Vagina (tissue), 2 donors: ENCODE measurements around the gene TRIM7. TPM values are rescaled to one million over a fixed set of nuclear protein-coding genes. Genes with fewer than 3 reads are reported as not detected.
A peak's percentile ranks its signal among the peaks of the same experiment; 100 is the strongest.
"Not testable (repeated sequence)": the region's sequence is repeated elsewhere in the genome, so short reads cannot be mapped to it uniquely, and the experiment has no call there.

Source experiments
- DNase-seq, 2 donors: peaks; one replicate each; pipeline ENCODE4 v3.0.0-alpha.2; 2017; ENCODE audit errors: extremely low spot score in 2 of 2
- H3K27ac ChIP-seq: fragments of 200-600 bp; sonication (generic); one replicate; pipeline ENCODE4 v1.5.1; 2019
- H3K27me3 ChIP-seq: fragments of 200-600 bp; sonication (generic); one replicate; pipeline ENCODE4 v1.5.1; 2019
- H3K36me3 ChIP-seq, 2 donors: fragments of 200-600 bp; sonication (generic); one replicate each; pipeline ENCODE4 v1.5.1; 2017 to 2019
- H3K4me1 ChIP-seq: fragments of 200-600 bp; sonication (generic); one replicate; pipeline ENCODE4 v1.5.1; 2019
- H3K4me3 ChIP-seq, 2 donors: fragments of 200-600 bp; sonication (generic); 1 replicate in 1 of 2; 2 replicates in 1 of 2; pipeline ENCODE4 v1.5.1; 2016 to 2019
- H3K9me3 ChIP-seq: fragments of 200-600 bp; sonication (generic); one replicate; pipeline ENCODE4 v1.5.1; 2019
- CTCF ChIP-seq, 3 experiments: fragments of 450-650 bp in 2 of 3; fragments of 200-600 bp in 1 of 3; sonication (generic) in 1 of 3; IDR thresholded peaks; one replicate each; pipeline ENCODE4 v1.5.1; 2017 to 2019; ENCODE audit warnings: antibody characterized with exemption in 3 of 3, mild to moderate bottlenecking in 2 of 3, moderate library complexity in 2 of 3
- POLR2A ChIP-seq, 2 donors: fragments of 450-650 bp; IDR thresholded peaks; one replicate each; pipeline ENCODE4 v1.6.1; 2017; ENCODE audit warnings: antibody characterized with exemption in 2 of 2, mild to moderate bottlenecking in 2 of 2, moderate library complexity in 2 of 2
- POLR2AphosphoS5 ChIP-seq, 2 donors: sonication (generic); formaldehyde crosslinking; IDR thresholded peaks; one replicate each; pipeline ENCODE4 v1.9.0; 2017; ENCODE audit warnings: antibody characterized with exemption in 2 of 2, mild to moderate bottlenecking in 2 of 2, low read depth in 1 of 2; ENCODE audit not compliant: insufficient read depth in 1 of 2
- intact Hi-C: fragments of 100-400 bp; cut with DNase I; formaldehyde crosslinking; loops from one replicate; pipeline ENCODE4 v1.15.1; 2023
- total RNA-seq: library from RNA; depleted of rRNA; stranded (reverse); fragments of >200 nt; gene quantifications from one replicate; pipeline ENCODE4 v1.2.3, GENCODE V29; 2016

Gene TRIM7
- total RNA-seq, 1 donor from 2014 or later: 21.6 TPM

GRCh38 chr5:181163487-181164075, 41.4 kb downstream of the TRIM7 start:
- intact Hi-C loops: no loop called here
- Histone ChIP-seq H3K36me3 (no peaks in the 10 kb centered on the region), H3K27ac (no peak overlapping the region), H3K9me3 (no peaks in the 10 kb centered on the region), H3K4me1 (peaks cover 7% of the 10 kb centered on the region), H3K4me3 (no peak overlapping the region), H3K27me3 (no peaks in the 10 kb centered on the region)
- TF ChIP-seq POLR2AphosphoS5 (IDR thresholded peaks at IDR 0.05; ENCODE audit: insufficient read depth in 1 of 2, low read depth in 1 of 2) (no peak), CTCF (IDR thresholded peaks at IDR 0.05) (no peak), POLR2A (IDR thresholded peaks at IDR 0.05) (no peak)
- no peak for DNase-seq

- Histone ChIP-seq H3K27ac (no peak overlapping the region), H3K27me3 (no peaks in the 10 kb centered on the region), H3K9me3 (no peaks in the 10 kb centered on the region), H3K4me1 (peaks cover 7% of the 10 kb centered on the region), H3K4me3 (no peak overlapping the region), H3K36me3 (no peaks in the 10 kb centered on the region)
- no peak for DNase-seq
- no peak for TF ChIP-seq POLR2AphosphoS5 (IDR thresholded peaks at IDR 0.05; ENCODE audit: insufficient read depth in 1 of 2, low read depth in 1 of 2)
- no peak for TF ChIP-seq POLR2A (IDR thresholded peaks at IDR 0.05)
- no peak for TF ChIP-seq CTCF (IDR thresholded peaks at IDR 0.05)
- intact Hi-C loops: no loop called here
Measured at GRCh38 chr5:181161534-181162175, 43.3 kb downstream of the TRIM7 start.

GRCh38 chr5:181160755-181161533, 44.1 kb downstream of the TRIM7 start:
- intact Hi-C loops, H3K27me3 ChIP-seq, H3K27ac ChIP-seq: not testable (repeated sequence)

GRCh38 chr5:181160152-181160754, 44.7 kb downstream of the TRIM7 start:
- Histone ChIP-seq H3K36me3 (no peaks in the 10 kb centered on the region), H3K4me1 (peaks cover 7% of the 10 kb centered on the region), H3K27me3 (no peaks in the 10 kb centered on the region), H3K4me3 (peak overlapping the region; percentile 16 to 32), H3K27ac (no peak overlapping the region), H3K9me3 (no peaks in the 10 kb centered on the region)
- intact Hi-C loops: no loop called here
- no peak for DNase-seq
- TF ChIP-seq CTCF (IDR thresholded peaks at IDR 0.05): no peak
- no peak for TF ChIP-seq POLR2A (IDR thresholded peaks at IDR 0.05)
- peak in 1 of 2 donors; percentile 17 for TF ChIP-seq POLR2AphosphoS5 (IDR thresholded peaks at IDR 0.05; ENCODE audit: insufficient read depth in 1 of 2, low read depth in 1 of 2)

More at GRCh38 chr5:181160755-181161533, 44.1 kb downstream of the TRIM7 start:
- DNase-seq, H3K36me3 ChIP-seq, H3K9me3 ChIP-seq, H3K4me1 ChIP-seq: not testable (repeated sequence)
- H3K4me3 ChIP-seq: peak overlapping the region; percentile 16 to 30

GRCh38 chr5:181159286-181160151, 45.5 kb downstream of the TRIM7 start:
- DNase-seq: no peak
- no peak overlapping the region for H3K27ac ChIP-seq
- H3K4me3 ChIP-seq: no peak overlapping the region
- no peaks in the 10 kb centered on the region for H3K27me3 ChIP-seq
- intact Hi-C loops: no loop called here
- no peaks in the 10 kb centered on the region for H3K9me3 ChIP-seq
- no peaks in the 10 kb centered on the region for H3K36me3 ChIP-seq
- TF ChIP-seq CTCF (IDR thresholded peaks at IDR 0.05) (peak; percentile 63 to 77 (median 75)), POLR2AphosphoS5 (IDR thresholded peaks at IDR 0.05; ENCODE audit: insufficient read depth in 1 of 2, low read depth in 1 of 2) (peak in 1 of 2 donors; percentile 41), POLR2A (IDR thresholded peaks at IDR 0.05) (no peak)
- H3K4me1 ChIP-seq: peaks cover 7% of the 10 kb centered on the region
